Measurements from ENCODE around the gene EEF2KMT. TPM values are rescaled to one million over a fixed set of nuclear protein-coding genes. Genes with fewer than 3 reads are reported as not detected.
"Not testable (repeated sequence)": the region's sequence is repeated elsewhere in the genome, so short reads cannot be mapped to it uniquely, and the experiment has no call there.

Gene EEF2KMT
- total RNA-seq, 3 donors from 2014 or later (not counting 1 experiment from before 2014, with no cell fraction given), result 3.0 to 4.7 (median 3.7) TPM

DNA sequence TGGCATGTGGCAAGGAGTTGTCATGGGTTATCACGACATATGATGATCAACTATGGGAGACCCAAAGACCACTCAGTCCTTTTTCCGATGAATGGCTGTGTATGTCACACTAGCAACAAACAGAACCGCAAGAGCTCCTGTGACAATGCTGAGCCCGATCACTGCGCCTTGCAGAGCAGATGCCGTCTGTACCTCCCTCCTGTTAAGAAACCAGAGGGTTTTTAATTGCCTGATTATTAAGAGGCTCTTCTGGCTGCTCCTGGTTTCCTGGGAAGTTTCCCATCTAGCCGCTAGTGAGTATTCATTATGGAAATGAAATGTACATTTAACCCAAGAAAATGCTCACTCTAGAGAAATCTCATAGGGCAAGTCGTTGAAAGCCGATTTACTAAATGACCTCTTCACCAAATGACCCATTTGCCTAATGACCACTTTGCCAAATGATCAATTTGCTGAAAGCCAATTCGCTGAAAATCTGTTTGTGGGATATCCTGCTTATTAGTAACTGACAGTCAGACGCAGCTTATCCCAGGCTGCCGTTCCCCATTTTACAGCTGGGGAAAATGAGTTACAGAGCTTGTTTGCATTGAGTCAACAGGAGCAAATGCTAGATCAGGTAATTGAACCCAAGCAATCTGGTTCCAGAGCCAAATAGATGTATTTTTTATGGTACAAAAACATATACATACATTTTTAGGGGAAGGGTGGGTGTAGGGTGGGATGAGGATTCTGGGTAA, 5.9 kb upstream of the EEF2KMT start:
- H3K27ac Mint-ChIP-seq; H3K27me3 Mint-ChIP-seq (ENCODE audit: low read depth in 2 of 2); H3K4me1 ChIP-seq (ENCODE audit: control insufficient read depth, insufficient read depth, low read length); intact Hi-C loops (cut with micrococcal nuclease); H3K27me3 ChIP-seq (ENCODE audit: control insufficient read depth, insufficient read depth, low read length); H3K4me3 ChIP-seq (ENCODE audit: low read length); DNase-seq; H3K36me3 Mint-ChIP-seq; H3K4me1 Mint-ChIP-seq; H3K36me3 ChIP-seq (ENCODE audit: control insufficient read depth, insufficient read depth, low read length); H3K9me3 ChIP-seq (ENCODE audit: control insufficient read depth, insufficient read depth, low read length); H3K9me3 Mint-ChIP-seq; H3K27ac ChIP-seq (ENCODE audit: low read length); H3K4me3 Mint-ChIP-seq; ATAC-seq: not testable (repeated sequence)
- 88% methylated on average over 9 of the region's 12 CpGs for WGBS (ENCODE audit: insufficient coverage)

DNA sequence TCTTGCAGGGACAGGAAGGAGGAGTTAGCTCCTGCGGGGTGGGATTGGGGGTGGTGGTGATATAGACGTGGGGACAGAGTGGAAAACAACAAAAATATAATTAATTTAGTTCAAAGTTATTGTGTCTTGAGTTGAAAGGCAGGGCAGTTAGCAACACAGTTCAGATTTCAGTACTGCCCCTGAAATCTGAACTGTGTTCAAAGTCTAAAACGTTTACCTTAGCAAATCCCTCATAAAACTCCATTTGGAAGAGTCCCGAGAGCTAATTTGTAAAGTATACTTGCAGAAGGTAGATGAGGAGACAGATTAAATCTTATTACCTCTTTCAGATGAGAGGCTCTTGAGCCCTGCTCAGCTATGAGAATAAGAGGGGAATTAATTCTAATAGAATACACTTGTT, 1.6 kb upstream of the EEF2KMT start:
- H3K4me1 Mint-ChIP-seq, result peaks cover 10 to 12% of the 10 kb centered on the region in 2 donors
- no CpG with 5 or more reads among the region's 4 CpGs for WGBS (ENCODE audit: insufficient coverage)

DNA sequence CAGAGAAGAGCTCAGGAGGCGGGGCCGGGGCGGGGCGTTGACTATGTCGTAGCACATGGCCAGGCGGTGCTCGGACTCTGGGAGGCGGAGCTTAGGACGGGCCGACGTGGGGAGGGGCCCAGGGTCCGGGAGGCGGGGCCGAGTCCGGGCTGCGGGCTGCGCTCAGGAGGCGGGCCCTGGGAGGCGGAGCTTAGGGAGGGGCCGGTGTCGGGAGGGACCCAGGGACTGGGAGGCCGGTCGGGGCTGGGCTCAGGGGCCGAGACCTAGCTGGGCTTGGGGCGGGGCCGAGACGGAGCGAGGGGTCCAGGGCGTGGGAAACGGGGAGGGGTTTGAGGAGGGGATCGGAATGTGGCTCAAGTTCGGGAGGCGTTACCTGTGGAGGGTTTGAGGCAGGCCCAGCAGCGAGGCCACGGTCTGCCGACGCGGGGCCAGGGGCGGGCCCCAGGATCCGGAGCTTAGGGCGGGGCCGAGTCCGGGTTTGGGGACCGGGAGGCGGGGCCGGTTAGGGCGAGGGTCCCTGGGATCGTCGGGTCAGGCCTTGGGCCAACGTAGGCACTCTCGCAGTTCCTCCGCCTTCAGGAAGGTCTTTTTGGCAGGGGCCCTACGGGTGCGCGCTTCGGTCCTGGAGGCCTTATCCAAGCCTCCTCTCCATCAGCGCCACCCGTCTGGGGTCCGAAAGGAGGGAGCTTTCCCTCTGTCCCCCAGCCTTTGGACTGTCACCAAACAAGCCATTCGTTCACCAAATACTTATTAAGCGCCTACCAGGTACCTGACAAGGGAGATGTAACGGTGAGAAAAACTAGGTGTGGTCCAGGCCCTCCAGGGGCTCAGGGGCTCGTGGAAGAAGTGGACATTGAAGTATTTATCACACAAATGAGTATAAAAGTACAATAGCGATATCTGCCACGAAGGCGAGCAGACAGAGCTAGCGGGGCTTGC, 895 bp upstream of the EEF2KMT start:
- WGBS (ENCODE audit: insufficient coverage), result under 1% methylated on average over 41 of the region's 67 CpGs
- not testable (repeated sequence) for H3K36me3 Mint-ChIP-seq; H3K9me3 ChIP-seq (ENCODE audit: control insufficient read depth, insufficient read depth, low read length); H3K36me3 ChIP-seq (ENCODE audit: control insufficient read depth, insufficient read depth, low read length); H3K27me3 Mint-ChIP-seq (ENCODE audit: low read depth in 2 of 2); H3K9me3 Mint-ChIP-seq; H3K27me3 ChIP-seq (ENCODE audit: control insufficient read depth, insufficient read depth, low read length); H3K4me1 ChIP-seq (ENCODE audit: control insufficient read depth, insufficient read depth, low read length)
- DNase-seq (peak; percentile 75 to 94), ATAC-seq (peak; percentile 72 to 89 (median 74))
- peak overlapping the region; percentile 89 for H3K4me3 Mint-ChIP-seq
- Histone ChIP-seq H3K27ac (ENCODE audit: low read length) (peak overlapping the region; percentile 87), H3K4me3 (ENCODE audit: low read length) (peak overlapping the region; percentile 69)
- H3K27ac Mint-ChIP-seq, result peak overlapping the region; percentile 88 to 95
- peaks cover 10 to 12% of the 10 kb centered on the region in 2 donors for H3K4me1 Mint-ChIP-seq
- intact Hi-C loops (cut with micrococcal nuclease), result loop anchor here (10.0 kb wide), 3 partner anchors 64 to 254 kb away; partner anchors contain the start of genes GLYR1, NAGPA, SEC14L5 and UBN1

More for the DNA sequence above, 1.6 kb upstream of the EEF2KMT start:
- H3K27me3 Mint-ChIP-seq (ENCODE audit: low read depth in 2 of 2); H3K27me3 ChIP-seq (ENCODE audit: control insufficient read depth, insufficient read depth, low read length); DNase-seq; H3K27ac ChIP-seq (ENCODE audit: low read length); ATAC-seq; H3K36me3 Mint-ChIP-seq; H3K4me3 ChIP-seq (ENCODE audit: low read length); H3K4me1 ChIP-seq (ENCODE audit: control insufficient read depth, insufficient read depth, low read length); H3K36me3 ChIP-seq (ENCODE audit: control insufficient read depth, insufficient read depth, low read length); H3K9me3 Mint-ChIP-seq; H3K9me3 ChIP-seq (ENCODE audit: control insufficient read depth, insufficient read depth, low read length): not testable (repeated sequence)
- Mint-ChIP-seq H3K4me3 (peak overlapping the region; percentile 68), H3K27ac (peak overlapping the region in 1 of 2 donors; percentile 95)
- intact Hi-C loops (cut with micrococcal nuclease), result loop anchor here (10.0 kb wide), 3 partner anchors 64 to 254 kb away; partner anchors contain the start of genes GLYR1, NAGPA, SEC14L5 and UBN1

DNA sequence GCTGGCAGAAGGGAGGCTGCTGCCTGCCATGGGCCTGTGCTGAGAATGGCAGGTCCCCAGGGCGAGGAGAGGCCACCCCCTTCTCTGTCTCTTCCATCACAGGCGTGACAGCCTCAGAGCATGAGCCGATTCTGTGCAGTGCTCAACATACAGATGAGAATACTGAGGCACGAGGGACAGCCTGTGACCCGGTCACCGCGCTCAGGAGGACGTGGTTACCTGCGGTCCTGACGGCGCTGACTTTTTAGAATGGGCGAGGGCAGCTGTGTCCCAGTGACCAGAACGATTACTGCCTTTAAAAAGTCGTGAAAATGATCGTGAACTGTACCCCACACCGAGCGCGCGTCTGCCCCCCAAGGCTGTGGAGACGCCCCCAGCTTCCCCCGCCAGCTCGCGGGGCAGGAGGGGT, 530 bp downstream of the EEF2KMT start:
- Histone ChIP-seq H3K4me1 (ENCODE audit: control insufficient read depth, insufficient read depth, low read length) (peaks cover 11% of the 10 kb centered on the region), H3K4me3 (ENCODE audit: low read length) (peak overlapping the region; percentile 69), H3K27ac (ENCODE audit: low read length) (peak overlapping the region; percentile 24)
- intact Hi-C loops (cut with micrococcal nuclease), result loop anchor here (2.0 to 10.0 kb wide), 4 partner anchors 24 to 252 kb away; partner anchors contain the start of genes GLYR1, NAGPA, SEC14L5 and UBN1
- H3K27ac Mint-ChIP-seq, result peak overlapping the region; percentile 88 to 95
- not testable (repeated sequence) for H3K36me3 ChIP-seq (ENCODE audit: control insufficient read depth, insufficient read depth, low read length); H3K36me3 Mint-ChIP-seq; H3K9me3 ChIP-seq (ENCODE audit: control insufficient read depth, insufficient read depth, low read length); H3K9me3 Mint-ChIP-seq; H3K27me3 ChIP-seq (ENCODE audit: control insufficient read depth, insufficient read depth, low read length); H3K27me3 Mint-ChIP-seq (ENCODE audit: low read depth in 2 of 2); ATAC-seq
- peak overlapping the region; percentile 91 for H3K4me3 Mint-ChIP-seq
- H3K4me1 Mint-ChIP-seq, result peaks cover 13 to 17% of the 10 kb centered on the region in 2 donors
- under 1% methylated on average over 23 of the region's 23 CpGs for WGBS (ENCODE audit: insufficient coverage)
- peak in 1 of 2 donors; percentile 70 for DNase-seq

DNA sequence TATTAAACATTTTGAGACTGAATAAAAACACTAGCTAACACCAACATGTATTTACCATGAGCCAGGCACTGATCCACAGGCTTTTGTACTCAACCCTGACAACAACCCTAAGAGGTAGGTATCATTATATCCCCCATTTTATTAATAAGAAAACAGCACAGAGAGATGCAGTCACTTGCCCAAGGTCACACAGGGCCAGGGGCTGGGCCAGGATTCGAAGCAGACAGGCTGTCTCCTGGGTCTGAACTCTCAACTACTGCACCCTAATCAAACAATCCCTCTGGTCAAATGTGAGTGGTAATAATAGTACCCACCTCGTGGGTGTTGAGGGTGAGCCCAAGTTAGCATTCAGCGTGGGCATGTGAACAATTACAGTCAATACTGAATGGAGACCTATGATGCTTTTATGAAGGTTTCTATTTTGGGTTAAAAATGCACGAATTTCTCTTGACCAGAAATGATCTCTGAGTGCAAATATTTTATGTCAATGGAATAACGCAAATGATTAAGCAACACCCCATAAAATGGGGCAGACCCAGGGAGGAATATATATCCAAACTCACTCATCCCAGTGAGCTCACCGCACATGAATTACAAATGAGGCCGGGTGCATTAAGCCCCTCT, 1.0 kb downstream of the EEF2KMT start:
- H3K4me3 Mint-ChIP-seq, result peak overlapping the region; percentile 91

DNA sequence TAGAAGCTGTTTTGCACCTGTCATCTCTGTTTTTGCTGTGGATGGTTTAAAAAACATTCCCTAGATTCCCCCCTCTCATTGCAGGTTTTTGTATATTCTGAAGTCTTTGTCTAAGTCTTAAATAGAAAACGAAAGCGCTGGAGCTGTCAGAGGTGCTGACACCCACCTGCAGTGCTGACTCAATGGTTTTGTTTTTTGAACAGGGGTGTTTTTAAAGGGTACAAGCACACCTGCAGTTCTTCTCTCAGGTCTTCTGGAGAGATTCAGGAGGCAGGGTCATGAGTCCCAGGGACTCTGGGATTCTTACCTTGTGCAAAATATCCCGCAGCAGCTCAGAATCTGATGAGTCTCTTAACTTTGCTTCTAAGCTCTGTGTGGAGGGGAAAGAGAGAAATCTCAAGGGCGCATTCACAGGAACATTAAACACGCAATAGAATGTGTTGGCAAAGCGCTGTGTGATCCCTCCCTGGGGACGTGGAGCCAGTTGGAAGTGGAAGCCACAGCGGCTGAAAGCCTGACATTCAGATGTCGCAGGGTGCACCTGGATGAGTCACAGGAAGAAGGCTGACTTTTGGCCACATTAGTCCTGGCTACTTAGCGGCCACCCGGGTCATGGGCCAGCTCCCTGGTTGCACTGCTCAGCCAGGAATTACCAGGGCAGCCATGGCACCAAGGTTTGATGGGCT, 2.3 kb downstream of the EEF2KMT start:
- 77% methylated on average over 11 of the region's 11 CpGs for WGBS (ENCODE audit: insufficient coverage)
- H3K4me1 Mint-ChIP-seq, result peaks cover 15 to 18% of the 10 kb centered on the region in 2 donors
- H3K36me3 ChIP-seq (ENCODE audit: control insufficient read depth, insufficient read depth, low read length); DNase-seq; H3K4me3 ChIP-seq (ENCODE audit: low read length); H3K27ac ChIP-seq (ENCODE audit: low read length); H3K4me3 Mint-ChIP-seq; H3K9me3 ChIP-seq (ENCODE audit: control insufficient read depth, insufficient read depth, low read length); H3K36me3 Mint-ChIP-seq; ATAC-seq; H3K27me3 ChIP-seq (ENCODE audit: control insufficient read depth, insufficient read depth, low read length); H3K27me3 Mint-ChIP-seq (ENCODE audit: low read depth in 2 of 2); H3K9me3 Mint-ChIP-seq; H3K27ac Mint-ChIP-seq: not testable (repeated sequence)
- intact Hi-C loops (cut with micrococcal nuclease), result loop anchor here (10.0 kb wide), 3 partner anchors 60 to 250 kb away; partner anchors contain the start of genes GLYR1, NAGPA, SEC14L5 and UBN1
- peaks cover 12% of the 10 kb centered on the region for H3K4me1 ChIP-seq (ENCODE audit: control insufficient read depth, insufficient read depth, low read length)

More for the DNA sequence above, 1.0 kb downstream of the EEF2KMT start:
- not testable (repeated sequence) for H3K9me3 ChIP-seq (ENCODE audit: control insufficient read depth, insufficient read depth, low read length); H3K9me3 Mint-ChIP-seq; H3K36me3 Mint-ChIP-seq; H3K4me3 ChIP-seq (ENCODE audit: low read length); DNase-seq; H3K36me3 ChIP-seq (ENCODE audit: control insufficient read depth, insufficient read depth, low read length); H3K27me3 ChIP-seq (ENCODE audit: control insufficient read depth, insufficient read depth, low read length); H3K27me3 Mint-ChIP-seq (ENCODE audit: low read depth in 2 of 2); ATAC-seq
- intact Hi-C loops (cut with micrococcal nuclease), result loop anchor here (2.0 to 10.0 kb wide), 4 partner anchors 24 to 252 kb away; partner anchors contain the start of genes GLYR1, NAGPA, SEC14L5 and UBN1
- H3K4me1 ChIP-seq (ENCODE audit: control insufficient read depth, insufficient read depth, low read length), result peaks cover 12% of the 10 kb centered on the region
- H3K27ac ChIP-seq (ENCODE audit: low read length), result peak overlapping the region; percentile 24
- Mint-ChIP-seq H3K4me1 (peaks cover 15 to 18% of the 10 kb centered on the region in 2 donors), H3K27ac (peak overlapping the region; percentile 88 to 95)
- 20% methylated on average over 1 of the region's 7 CpGs for WGBS (ENCODE audit: insufficient coverage)
